Measurements from ENCODE around the gene PRKAR1B.

GRCh38 chr7:534959-535358 lies 192.1 kb downstream of the PRKAR1B start:
- TF ChIP-seq ZNF274 (IDR thresholded peaks at IDR 0.05; ENCODE audit: low read depth, low read length) (no peak), YY1 (IDR thresholded peaks at IDR 0.05; ENCODE audit: insufficient read depth, insufficient read length) (no peak)

Measured in NT2/D1 (cell line).